HG02852 (cell line): ENCODE data around the gene IRGQ.
"Not testable (repeated sequence)": the region's sequence is repeated elsewhere in the genome, so short reads cannot be mapped to it uniquely, and the experiment has no call there.

Experiments
- ATAC-seq: cut with Tn5 transposase; IDR thresholded peaks from one replicate; pipeline ENCODE4 v1.9.1; 2021; ENCODE audit warnings: mild to moderate bottlenecking, moderate library complexity; ENCODE audit not compliant: unreplicated experiment

The IRGQ gene

DNA sequence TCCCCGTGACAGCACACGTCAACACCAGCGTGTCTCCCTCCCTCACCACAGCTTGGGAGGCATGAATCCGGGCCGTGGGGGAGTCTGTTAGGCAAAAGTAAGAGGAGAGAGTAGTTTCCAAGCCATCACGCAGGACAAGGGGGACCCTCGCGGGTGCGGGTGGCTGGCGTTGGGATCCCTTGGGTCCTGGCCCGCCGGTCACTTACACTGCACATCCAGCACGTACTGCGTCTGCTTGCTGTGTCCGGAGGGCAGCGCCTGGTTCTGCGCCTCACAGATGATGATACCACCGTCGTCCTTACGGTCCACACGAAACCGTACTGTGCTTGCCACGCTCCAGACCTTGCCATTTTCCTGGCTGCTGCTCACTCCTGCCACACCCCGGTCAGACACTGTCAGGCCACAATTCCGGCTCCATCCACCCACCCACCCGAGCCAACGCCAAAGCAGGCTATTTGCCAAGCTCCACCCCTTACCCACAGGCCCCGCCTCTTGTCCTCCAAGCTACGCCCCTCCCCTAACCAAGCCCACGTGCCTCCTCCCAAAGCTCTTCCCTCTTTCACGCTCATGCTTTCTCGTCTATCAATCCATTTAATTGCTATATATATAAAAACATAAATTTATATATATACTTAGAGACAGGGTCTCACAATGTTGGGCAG lies 30.1 kb upstream of the IRGQ start:
- ATAC-seq = no peak

DNA sequence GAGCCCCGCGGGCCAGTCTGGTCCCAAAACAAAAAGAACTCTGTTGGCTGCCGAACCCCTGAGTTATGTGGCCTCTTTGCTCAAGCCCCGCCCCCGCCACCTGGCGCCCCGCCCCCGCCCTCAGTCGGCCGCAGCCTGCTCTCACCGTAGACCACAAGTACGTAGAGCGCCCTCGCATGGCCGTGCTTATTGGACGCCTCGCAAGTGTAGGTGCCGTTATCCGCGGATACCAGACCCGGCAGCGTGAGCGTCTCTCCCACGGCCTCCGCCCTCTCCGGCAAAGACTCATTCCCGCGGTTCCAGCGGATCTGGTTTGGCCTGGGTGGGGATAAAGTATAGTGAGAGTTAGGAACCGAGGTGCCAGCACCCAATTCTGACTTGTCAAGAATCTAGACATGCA lies 29.0 kb upstream of the IRGQ start:
- no peak for ATAC-seq

DNA sequence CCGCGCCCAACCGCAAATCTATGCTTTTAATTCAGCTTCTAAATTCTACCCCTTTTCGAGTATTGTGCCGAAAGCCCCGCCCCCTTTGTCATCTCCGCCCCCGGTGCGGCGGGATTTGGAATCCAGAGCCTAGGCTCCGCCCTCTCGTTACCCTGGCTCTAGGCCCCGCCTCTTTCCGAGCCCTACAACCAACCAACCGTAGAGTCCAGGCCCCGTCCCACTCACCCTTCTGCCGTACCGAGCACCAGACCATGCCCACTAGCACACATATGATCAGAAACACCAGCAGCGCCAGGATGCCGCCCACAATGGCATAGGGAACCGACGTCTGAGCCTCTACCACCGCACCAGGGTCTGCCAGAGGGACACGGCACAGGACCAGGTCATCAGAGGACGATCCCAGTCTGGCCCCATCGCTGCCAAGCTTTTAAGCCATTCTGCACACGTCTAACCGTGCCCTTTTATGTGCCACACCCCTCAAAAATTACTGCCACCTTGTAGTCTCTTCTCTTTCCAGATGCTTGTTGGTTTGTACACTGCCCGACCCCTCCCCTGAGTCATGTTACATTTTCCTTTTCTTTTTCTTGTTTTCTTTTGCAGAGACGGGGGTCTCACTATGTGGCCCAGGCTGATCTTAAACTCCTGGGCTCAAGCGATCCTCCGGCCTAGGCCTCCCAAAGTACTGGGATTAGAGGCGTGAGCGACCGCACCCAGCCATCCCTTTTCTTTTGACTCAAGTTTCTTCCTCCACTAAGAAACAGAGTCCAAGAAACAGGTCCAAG lies 28.1 kb upstream of the IRGQ start:
- no peak for ATAC-seq

DNA sequence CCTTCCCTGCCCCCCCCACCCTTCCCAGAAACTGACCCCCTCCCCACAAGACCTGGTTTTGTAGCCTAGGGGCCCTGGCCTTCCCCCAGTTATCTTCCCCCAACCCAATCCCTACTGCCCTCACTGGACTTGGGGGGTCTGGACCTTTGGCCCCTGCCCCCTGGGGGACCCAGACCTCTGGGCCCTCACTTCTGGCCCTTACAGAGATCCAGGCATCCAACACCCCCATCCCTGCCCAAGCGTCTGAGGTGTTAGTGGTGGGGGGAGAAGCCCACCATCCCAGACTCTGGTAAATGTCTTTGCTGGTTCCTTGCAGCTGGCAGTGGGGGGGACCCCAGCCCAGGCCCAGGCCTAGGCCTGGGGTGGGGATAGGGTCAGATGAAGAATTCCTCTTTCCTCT lies 27.0 kb upstream of the IRGQ start:
- no peak for ATAC-seq

DNA sequence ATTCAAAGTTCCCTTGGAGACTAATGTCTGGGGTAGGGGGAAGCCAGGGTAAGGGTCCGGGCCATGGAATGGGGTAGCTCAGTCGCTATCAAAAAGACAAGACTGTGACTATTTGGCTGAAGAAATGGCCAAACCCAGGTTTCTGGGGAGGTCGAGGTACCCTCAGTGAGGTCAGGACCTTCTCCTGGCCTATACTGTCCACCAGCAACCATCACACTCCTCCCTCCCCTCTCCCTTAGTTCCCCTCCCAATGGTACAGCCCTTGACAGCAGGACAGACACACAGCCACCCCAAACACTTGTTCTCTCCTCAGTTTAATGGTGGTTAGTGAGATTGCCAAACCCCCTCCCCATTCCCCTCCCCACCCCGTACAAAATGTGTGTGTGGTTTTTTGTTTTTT lies 26.1 kb upstream of the IRGQ start:
- no peak for ATAC-seq

DNA sequence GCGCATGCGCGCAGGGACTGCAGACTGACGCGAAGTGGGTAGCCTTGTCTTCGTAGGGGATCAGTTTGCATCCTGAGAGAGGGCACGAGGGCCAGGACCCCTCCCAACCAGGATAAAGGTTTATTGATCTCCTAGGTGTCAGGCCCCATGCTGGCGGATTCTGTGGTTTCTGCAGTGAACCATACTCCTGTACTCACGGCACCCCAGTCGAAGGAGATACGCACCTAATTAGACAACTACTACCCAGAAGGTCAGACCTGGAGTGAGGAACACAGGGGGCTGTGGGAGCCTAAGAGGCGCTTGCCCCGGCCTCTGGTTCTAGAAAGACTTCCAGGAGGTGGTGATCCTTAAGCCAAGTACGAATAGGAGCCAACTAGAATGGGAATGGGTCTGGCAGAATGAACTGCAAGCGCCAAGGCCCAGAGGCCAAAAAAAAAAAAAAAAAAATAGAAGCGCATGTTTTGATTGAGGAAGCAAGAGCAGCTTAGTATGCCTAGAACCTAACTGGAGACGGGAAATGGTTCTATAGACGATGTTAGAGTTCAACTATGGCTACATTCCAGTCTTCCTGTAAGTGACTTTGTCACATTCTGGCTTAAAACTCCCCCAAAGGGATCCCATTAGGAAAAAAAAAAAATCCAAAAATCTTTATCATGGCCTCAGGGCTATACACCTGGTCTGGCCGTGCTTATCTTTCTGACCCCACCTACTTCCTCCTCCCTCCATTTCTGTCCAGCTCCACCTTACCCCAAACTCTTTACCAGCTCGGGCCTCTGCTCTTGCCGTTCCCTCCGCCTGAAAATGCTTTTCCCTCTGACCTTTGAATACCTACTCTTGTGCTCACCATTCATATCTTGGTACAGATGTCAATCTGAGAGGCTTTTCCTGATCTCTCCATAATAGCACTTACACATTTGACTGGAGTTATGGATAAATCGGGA lies 24.4 kb upstream of the IRGQ start:
- ATAC-seq = no peak

DNA sequence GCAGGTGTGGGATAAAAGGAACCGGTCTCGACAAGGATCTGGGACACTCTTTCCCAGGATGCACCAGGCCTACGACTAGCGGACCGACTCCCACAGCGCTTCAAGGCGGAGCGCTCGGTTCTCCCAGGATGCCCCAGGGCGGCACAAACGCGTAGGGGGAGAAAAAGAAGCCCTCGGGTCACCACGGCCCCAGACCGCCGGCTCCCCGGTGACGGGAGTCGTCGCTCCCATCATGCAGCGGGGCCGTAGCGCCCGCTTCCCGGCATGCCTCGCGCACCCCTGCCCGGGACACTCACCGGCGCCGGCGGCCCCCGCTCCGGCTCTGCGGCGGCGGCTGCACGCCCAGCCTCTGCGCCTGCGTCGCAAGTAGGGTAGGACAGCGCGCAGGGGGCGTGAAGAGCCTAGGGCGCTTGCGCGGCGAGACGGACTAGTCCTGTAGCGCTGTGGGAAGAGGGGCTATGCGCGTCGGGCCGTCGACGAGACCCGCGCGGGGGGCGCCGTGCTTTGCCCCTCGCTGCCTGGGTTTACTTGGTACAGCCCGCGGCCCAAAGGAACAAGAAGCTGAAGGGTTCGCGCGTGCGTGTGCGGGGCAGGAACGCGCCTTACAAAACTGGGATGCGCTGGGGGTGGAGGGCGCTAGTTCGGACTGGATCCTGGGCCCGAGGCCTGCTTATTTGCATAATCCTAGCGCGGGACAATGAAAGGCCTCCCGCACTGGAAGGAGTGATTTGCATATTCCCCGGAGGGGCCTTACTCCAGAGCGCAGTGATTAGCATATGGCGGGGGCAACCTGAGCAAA lies 23.5 kb upstream of the IRGQ start, which contains the start of gene ZNF428:
Gene ZNF428, minus strand, starts transcription at position 368 of the 799 bp plus-strand sequence. CDS start 5,325 bp downstream, outside the sequence.
- ATAC-seq = peak; percentile 75

DNA sequence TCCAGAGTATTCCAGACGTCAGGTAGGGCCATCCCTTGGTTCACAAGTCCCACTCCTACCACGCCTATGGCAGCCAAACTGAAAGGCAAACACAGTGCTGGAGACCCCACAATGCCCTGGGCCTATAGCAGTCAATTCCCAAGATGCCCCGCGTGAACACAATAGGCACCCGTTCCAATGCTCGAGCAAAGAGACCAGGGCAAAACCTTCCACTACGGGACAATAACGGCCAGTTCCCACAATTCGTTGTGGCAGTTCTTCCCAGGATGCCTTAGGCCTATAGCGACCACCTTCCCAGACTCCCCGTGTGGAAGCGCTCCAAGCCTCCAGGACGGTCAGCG lies 23.0 kb upstream of the IRGQ start:
- ATAC-seq = peak; percentile 32

DNA sequence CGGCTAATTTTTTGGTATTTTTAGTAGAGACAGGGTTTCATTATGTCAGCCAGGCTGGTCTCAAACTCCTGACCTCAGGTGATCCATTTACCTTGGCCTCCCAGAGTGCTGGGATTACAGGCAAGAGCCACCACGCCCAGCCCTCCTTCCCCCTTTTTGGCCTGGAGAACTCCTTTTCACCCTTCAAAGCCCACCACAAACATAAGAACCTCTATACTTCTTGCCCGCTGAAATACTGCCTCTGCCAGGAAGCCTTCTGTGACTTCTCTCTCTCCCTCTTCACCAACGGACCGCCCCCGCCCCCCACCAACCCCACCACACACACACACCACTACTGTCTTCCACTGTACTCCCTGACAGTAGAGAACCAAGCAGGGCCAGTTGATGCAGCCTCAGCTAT lies 21.0 kb upstream of the IRGQ start:
- no peak for ATAC-seq

DNA sequence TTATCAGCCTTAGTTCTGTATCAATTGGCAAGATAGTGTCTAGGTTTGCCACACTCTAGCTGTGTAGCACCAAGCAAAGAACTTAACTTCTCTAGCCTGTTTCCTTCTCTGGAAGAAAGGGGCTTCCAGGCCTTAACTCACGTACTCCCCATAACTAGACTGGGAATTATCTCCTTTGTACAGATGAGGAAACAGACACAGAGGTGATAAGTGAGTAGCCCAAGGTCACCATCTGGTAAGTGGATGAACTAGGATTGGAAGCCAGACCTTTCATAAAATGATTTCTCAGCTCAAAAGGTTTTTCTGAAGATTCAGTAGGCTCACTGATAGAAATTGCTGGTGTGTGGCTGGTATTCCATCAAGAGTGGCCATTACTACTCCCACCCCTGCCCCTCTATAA lies 20.4 kb upstream of the IRGQ start:
- no peak for ATAC-seq

DNA sequence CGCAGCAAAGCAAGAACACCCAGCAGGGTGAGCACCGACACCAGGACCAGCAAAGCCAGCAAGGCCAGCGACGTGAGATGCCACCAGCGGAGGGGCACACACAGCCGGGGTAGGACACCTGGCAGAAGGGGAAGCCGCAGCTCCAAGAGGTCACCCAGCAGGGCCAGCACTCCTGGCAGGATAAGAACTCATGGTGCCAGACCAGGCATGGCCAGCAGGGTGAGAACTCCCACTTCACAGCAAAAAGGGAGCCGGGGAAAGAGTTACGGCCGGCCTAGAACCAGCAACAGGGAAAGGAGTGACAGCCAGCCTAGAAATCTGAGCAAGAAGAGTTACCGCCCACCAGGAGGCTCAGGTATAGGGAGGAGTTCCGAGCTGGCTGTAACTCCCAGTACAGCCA lies 16.4 kb upstream of the IRGQ start:
- ATAC-seq = no peak

DNA sequence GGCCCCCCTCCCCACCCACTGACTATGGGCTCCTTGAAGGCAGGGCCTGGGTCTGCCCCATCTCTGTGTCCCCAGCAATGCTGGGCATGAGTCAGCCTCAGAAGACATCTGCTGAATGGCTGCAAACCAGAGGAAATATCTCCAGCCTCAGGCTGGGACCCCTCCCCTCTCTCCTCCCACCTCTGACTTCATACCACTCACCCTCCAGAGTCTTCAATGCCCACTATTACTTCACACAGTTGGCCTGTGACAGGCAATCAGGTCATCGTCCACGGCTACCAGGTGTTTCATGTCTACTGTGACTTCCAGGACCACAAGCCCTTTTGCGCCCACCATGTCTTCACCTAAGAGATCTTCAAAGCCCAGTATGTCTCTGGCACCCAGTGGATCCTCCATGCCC lies 15.9 kb upstream of the IRGQ start, which contains the start of gene SRRM5:
Gene SRRM5, plus strand, starts transcription at position 301 of the 400 bp plus-strand sequence. Its CDS starts 34 bp downstream, at position 335.
- no peak for ATAC-seq

DNA sequence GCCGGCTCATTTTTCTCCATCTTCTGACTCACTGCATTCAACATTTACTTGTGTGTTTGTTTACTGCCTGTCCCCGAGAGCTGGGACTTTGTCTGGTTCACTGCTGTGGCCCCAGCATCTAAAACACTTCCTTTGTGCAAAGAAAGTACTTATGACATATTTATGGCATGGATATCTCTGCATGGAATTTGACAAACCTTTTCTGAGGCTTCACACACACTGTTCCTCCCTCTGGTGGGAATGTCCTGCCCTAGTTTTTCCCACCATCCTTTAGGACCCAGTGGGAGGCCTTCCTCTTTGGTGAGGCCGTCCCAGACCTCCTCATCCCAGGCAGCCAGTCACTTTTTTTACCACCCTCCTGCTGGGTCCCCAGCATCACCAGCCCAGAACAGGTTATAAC lies 14.6 kb upstream of the IRGQ start:
- ATAC-seq = no peak

DNA sequence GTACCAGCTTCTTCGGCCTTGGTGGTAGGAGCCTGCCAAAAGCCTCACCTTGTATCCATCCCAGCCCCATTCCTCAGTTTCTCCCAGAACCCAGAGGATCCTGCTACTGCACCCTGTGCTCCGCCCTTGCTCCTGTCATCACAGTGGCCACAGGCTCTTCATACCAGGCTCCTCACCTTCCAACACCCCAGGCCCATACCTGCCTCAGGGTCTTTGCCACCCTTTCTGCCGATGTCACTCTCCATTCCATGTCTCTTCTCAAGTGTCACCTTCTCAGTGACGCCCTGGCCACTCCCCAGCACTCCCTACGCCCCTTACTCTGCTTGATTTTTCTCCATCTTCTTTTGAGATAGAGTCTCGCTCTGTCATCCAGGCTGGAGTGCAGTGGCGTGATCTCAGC lies 13.9 kb upstream of the IRGQ start:
- ATAC-seq = no peak

DNA sequence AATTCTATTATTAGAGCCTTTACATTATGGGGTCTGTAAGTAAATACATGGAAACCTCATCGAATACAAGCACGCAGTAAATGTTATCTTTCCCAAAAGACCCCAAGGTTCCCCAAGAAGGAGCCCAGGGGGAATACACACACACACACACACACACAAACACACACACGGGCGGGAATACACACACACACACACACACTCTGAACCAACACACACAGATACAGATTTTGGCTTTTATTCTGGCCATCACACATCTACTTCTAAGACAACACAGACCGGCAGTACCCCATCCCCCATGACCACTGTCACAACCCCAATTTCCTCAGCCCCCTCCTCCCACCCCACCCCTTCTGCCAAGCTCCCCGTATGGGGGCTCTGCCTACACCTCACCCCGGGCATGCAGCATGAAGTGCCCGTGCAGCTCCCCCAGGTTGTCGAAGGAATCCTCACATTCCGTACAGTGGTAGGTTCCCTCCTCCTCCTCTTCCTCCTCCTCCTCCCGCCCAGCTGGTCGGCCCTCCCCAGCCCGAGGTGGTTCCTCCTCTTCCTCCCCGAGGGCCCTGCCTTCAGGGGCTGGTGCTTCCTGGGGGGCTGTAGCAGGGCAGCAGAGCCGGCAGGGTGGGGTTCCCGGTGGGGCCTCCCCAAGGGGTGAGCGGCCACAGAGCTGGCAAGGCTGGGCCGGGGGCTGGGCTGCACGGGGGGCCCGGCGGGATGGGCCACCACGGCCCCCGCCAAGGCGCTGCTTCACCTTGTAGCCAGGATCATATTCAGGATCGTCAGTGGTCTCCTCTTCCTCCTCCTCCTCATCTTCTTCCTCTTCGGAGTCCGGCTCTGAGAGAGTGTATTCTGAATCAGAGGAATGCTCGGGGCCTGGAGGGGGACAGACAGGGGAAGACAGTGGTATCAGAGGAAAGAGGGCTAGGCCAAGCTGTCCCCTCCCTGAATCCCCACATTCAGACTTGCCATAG lies 11.6 kb upstream of the IRGQ start:
- ATAC-seq = no peak

DNA sequence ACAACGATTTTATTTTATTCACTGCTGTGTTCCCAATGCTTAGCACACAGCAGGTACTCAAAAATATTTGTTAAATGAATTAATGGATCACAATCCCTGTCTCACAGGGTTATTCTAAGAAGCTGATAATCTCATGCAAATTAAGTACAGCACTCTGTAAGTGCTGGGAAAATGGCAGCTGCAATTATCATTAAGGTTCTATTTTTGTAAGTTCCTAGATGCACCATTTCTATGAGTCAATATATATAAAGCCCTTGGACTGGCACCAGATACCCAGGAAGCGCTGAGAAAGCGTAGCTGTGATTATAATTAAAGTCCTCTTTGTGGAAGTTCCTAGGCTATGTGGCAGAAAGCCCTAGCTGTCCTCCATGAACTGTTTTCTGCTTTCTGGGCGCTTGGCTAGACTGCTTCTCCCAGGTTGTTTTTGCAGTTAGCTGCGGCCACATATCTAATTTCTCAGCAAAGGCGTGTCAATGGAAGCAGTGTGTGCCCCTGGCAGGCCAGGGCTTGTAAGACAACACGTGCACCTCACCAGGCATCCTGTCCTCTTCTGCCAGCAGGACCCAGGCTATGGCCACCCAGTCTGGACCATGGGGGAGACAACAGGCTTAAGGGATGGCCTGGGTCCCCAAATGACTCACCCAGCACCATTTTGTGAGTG lies 10.8 kb upstream of the IRGQ start:
- no peak for ATAC-seq

DNA sequence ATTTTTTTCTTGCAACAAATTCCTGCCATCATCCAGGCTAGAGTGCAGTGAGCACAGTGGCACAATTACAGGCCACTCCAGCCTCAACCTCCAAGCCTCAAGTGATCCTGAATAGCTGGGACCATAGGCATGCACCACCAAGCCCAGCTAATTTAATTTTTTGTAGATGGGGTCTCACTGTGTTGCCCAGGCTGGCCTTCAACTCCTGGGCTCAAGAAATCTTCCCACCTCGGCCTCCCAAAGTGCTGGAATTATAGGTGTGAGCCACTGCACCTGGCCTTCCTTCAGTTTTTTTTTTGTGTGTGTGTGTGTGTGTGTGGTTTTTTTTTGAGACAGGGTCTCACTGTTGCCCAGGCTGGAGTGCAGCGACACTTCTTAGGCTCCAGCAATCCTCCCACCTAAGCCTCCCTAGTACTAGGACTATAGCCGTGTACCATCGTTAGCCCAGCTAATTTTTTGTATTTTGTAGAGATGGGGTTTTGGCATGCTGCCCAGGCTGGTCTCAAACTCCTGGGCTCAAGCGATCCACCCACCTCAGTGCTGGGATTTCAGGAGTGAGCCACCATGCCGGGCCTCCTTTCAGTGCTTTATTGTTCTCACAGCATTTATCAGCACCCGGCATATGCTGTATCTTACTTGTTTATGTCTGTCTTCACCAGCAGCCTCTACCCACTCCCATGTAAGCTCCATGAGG lies 10.1 kb upstream of the IRGQ start:
- no peak for ATAC-seq

DNA sequence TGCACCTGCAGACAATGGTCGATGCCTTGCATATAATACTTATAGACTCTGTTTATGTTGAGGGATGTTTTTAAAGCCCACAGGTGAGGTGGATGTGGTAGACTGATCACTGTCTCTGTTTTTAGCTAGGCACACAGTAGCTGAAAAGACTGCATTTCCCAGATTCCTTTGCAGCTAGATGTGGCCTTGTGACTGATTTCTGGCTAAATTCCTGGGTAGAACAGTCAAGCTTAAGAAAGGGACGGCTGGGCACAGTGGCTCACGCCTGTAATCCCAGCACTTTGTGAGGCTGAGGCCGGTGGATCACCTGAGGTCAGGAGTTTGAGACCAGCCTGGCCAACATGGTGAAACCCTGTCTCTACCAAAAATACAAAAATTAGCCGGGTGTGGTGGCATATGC lies 4.4 kb upstream of the IRGQ start:
- ATAC-seq = not testable (repeated sequence)
